Kidney epithelial cell (primary cell): ENCODE measurements around the gene DHRS1. TPM values are rescaled to one million over a fixed set of nuclear protein-coding genes. Genes with fewer than 3 reads are reported as not detected.
A peak's percentile ranks its signal among the peaks of the same experiment; 100 is the strongest.

ENCODE experiments used
- DNase-seq: peaks from one replicate; pipeline ENCODE4 v3.0.0-alpha.2; 2010; ENCODE audit warnings: low read depth
- H3K27me3 ChIP-seq: 2 replicates; pipeline ENCODE4 v1.6.0; 2011; ENCODE audit warnings: low read length; ENCODE audit not compliant: control insufficient read depth, insufficient read depth
- H3K36me3 ChIP-seq: 2 replicates; pipeline ENCODE4 v1.5.1; 2011; ENCODE audit warnings: low read length; ENCODE audit not compliant: control insufficient read depth, insufficient read depth
- H3K4me3 ChIP-seq: 2 replicates; pipeline ENCODE4 v1.5.1; 2011; ENCODE audit warnings: low read depth, mild to moderate bottlenecking, control low read depth, low read length
- total RNA-seq: library from RNA; depleted of rRNA; stranded (reverse); fragments of >200 nt; gene quantifications from 2 replicates; pipeline ENCODE4 v1.2.3, GENCODE V29; 2015
- TF ChIP-seq, protein P1 (sequence below): IDR thresholded peaks from 2 replicates; pipeline ENCODE4 v1.5.1; 2011; ENCODE audit warnings: mild to moderate bottlenecking, moderate library complexity, low read length, control low read depth, inconsistent platforms; ENCODE audit not compliant: insufficient read depth, poor library complexity, severe bottlenecking

The DHRS1 gene
- total RNA-seq, 1 donor from 2014 or later, result 44.9 TPM

- peaks cover 26% of the 10 kb centered on the region for H3K27me3 ChIP-seq
- no peak overlapping the region for H3K4me3 ChIP-seq
- TF ChIP-seq, protein P1, sequence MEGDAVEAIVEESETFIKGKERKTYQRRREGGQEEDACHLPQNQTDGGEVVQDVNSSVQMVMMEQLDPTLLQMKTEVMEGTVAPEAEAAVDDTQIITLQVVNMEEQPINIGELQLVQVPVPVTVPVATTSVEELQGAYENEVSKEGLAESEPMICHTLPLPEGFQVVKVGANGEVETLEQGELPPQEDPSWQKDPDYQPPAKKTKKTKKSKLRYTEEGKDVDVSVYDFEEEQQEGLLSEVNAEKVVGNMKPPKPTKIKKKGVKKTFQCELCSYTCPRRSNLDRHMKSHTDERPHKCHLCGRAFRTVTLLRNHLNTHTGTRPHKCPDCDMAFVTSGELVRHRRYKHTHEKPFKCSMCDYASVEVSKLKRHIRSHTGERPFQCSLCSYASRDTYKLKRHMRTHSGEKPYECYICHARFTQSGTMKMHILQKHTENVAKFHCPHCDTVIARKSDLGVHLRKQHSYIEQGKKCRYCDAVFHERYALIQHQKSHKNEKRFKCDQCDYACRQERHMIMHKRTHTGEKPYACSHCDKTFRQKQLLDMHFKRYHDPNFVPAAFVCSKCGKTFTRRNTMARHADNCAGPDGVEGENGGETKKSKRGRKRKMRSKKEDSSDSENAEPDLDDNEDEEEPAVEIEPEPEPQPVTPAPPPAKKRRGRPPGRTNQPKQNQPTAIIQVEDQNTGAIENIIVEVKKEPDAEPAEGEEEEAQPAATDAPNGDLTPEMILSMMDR, result no peak
- H3K36me3 ChIP-seq, result no peaks in the 10 kb centered on the region
- no peak for DNase-seq
These were observed 41.0 kb upstream of the DHRS1 start for GRCh38 chr14:24340606-24341005.

GRCh38 chr14:24339284-24340151 is 39.9 kb upstream of the DHRS1 start, which contains the start of gene RIPK3:
Gene RIPK3, minus strand, starts transcription at chr14:24339991. Its CDS starts 165 bp downstream, at chr14:24339826.
- Histone ChIP-seq H3K27me3 (peaks cover 34% of the 10 kb centered on the region), H3K36me3 (no peaks in the 10 kb centered on the region), H3K4me3 (peak within 1 kb of the TSS; percentile 3)
- DNase-seq, result no peak
- TF ChIP-seq, protein P1, result no peak

- no peaks in the 10 kb centered on the region for H3K36me3 ChIP-seq
- TF ChIP-seq, protein P1, result no peak
- no peak for DNase-seq
- H3K4me3 ChIP-seq, result no peak overlapping the region
- H3K27me3 ChIP-seq, result peaks cover 41% of the 10 kb centered on the region
These were observed 39.3 kb upstream of the DHRS1 start for GRCh38 chr14:24338843-24339242.

GRCh38 chr14:24337824-24338175 is 38.2 kb upstream of the DHRS1 start:
- H3K4me3 ChIP-seq, result no peak overlapping the region
- no peak for DNase-seq
- H3K27me3 ChIP-seq, result peaks cover 48% of the 10 kb centered on the region
- TF ChIP-seq, protein P1, result no peak
- H3K36me3 ChIP-seq, result no peaks in the 10 kb centered on the region

DNA sequence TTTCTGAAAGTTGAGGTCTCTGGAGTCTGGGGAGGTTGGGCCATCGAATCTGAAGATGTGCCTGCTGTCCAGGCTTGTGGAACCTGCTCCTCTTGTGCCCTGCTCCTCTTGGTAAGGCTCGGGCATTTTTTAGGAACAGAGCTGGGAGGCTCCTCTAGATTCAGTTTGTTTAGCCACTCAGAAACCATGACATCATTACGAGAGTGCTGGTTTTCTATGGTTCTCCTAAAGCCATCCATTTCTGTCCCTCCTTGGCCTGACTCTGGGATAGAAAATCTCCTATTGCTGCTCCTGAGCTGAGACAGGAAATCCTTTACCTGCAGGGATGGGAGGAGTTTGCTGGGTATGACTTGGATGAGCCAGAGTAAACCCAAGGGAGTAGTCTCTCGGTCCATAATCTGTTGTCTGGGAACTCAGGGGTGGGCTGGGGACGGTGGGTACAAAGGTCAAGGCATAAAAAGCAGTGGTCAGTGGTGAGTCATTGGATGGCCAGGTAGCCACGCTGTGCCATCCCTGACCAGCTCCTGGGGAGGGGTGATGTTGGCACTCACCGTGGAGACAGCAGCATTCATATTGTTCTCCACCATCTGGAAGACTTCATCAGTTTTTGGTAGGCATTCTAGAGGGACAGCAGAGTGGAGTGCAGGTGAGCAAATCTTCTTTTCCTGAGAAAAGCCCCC is 37.7 kb upstream of the DHRS1 start:
- H3K36me3 ChIP-seq, result no peaks in the 10 kb centered on the region
- H3K27me3 ChIP-seq, result peaks cover 53% of the 10 kb centered on the region
- H3K4me3 ChIP-seq, result no peak overlapping the region
- TF ChIP-seq, protein P1, result no peak
- no peak for DNase-seq
